Measurements from ENCODE around the gene NR1H2. TPM values are rescaled to one million over a fixed set of nuclear protein-coding genes. Genes with fewer than 3 reads are reported as not detected.

The NR1H2 gene
- total and polyA plus RNA-seq, 9 donors = 19.2 to 24.8 (median 22.1) TPM

- Histone ChIP-seq H3K27me3 (ENCODE audit: control insufficient read depth, insufficient read depth, low read length) (no peaks in the 10 kb centered on the region), H3K36me3 (ENCODE audit: control insufficient read depth, insufficient read depth, low read length) (peaks cover 38% of the 10 kb centered on the region), H3K27ac (ENCODE audit: low read length) (no peak overlapping the region), H3K4me3 (ENCODE audit: low read length) (no peak overlapping the region), H3K4me1 (ENCODE audit: control insufficient read depth, insufficient read depth, low read length) (no peaks in the 10 kb centered on the region), H3K9me3 (replicated peaks; ENCODE audit: control insufficient read depth, low read depth, low read length) (no peaks in the 10 kb centered on the region)
- no peak for DNase-seq
- 92% methylated on average over 45 of the region's 48 CpGs for WGBS (ENCODE audit: insufficient coverage)
Measured at GRCh38 chr19:50401605-50402450, 25.6 kb downstream of the NR1H2 start.

GRCh38 chr19:50402544-50403301 is 26.5 kb downstream of the NR1H2 start:
- H3K27ac ChIP-seq (ENCODE audit: low read length) = no peak overlapping the region
- no peaks in the 10 kb centered on the region for H3K27me3 ChIP-seq (ENCODE audit: control insufficient read depth, insufficient read depth, low read length)
- DNase-seq = no peak
- 96% methylated on average over 41 of the region's 41 CpGs for WGBS (ENCODE audit: insufficient coverage)
- no peak overlapping the region for H3K4me3 ChIP-seq (ENCODE audit: low read length)
- H3K9me3 ChIP-seq (replicated peaks; ENCODE audit: control insufficient read depth, low read depth, low read length) = no peaks in the 10 kb centered on the region
- H3K4me1 ChIP-seq (ENCODE audit: control insufficient read depth, insufficient read depth, low read length) = no peaks in the 10 kb centered on the region
- peaks cover 42% of the 10 kb centered on the region for H3K36me3 ChIP-seq (ENCODE audit: control insufficient read depth, insufficient read depth, low read length)

GRCh38 chr19:50406156-50406820 is 30.0 kb downstream of the NR1H2 start:
- no peaks in the 10 kb centered on the region for H3K9me3 ChIP-seq (replicated peaks; ENCODE audit: control insufficient read depth, low read depth, low read length)
- no peak overlapping the region for H3K27ac ChIP-seq (ENCODE audit: low read length)
- no peak overlapping the region for H3K4me3 ChIP-seq (ENCODE audit: low read length)
- no peaks in the 10 kb centered on the region for H3K4me1 ChIP-seq (ENCODE audit: control insufficient read depth, insufficient read depth, low read length)
- no peaks in the 10 kb centered on the region for H3K27me3 ChIP-seq (ENCODE audit: control insufficient read depth, insufficient read depth, low read length)
- DNase-seq = no peak
- peaks cover 58% of the 10 kb centered on the region for H3K36me3 ChIP-seq (ENCODE audit: control insufficient read depth, insufficient read depth, low read length)
- 87% methylated on average over 22 of the region's 22 CpGs for WGBS (ENCODE audit: insufficient coverage)

- no peak overlapping the region for H3K27ac ChIP-seq (ENCODE audit: low read length)
- WGBS (ENCODE audit: insufficient coverage) = 94% methylated on average over 19 of the region's 19 CpGs
- H3K27me3 ChIP-seq (ENCODE audit: control insufficient read depth, insufficient read depth, low read length) = no peaks in the 10 kb centered on the region
- H3K4me1 ChIP-seq (ENCODE audit: control insufficient read depth, insufficient read depth, low read length) = no peaks in the 10 kb centered on the region
- H3K4me3 ChIP-seq (ENCODE audit: low read length) = no peak overlapping the region
- peaks cover 57% of the 10 kb centered on the region for H3K36me3 ChIP-seq (ENCODE audit: control insufficient read depth, insufficient read depth, low read length)
- H3K9me3 ChIP-seq (replicated peaks; ENCODE audit: control insufficient read depth, low read depth, low read length) = no peaks in the 10 kb centered on the region
- DNase-seq = no peak
Measured at GRCh38 chr19:50406829-50407228, 30.6 kb downstream of the NR1H2 start.

- H3K27ac ChIP-seq (ENCODE audit: low read length) = no peak overlapping the region
- no peaks in the 10 kb centered on the region for H3K27me3 ChIP-seq (ENCODE audit: control insufficient read depth, insufficient read depth, low read length)
- H3K36me3 ChIP-seq (ENCODE audit: control insufficient read depth, insufficient read depth, low read length) = peaks cover 42% of the 10 kb centered on the region
- H3K4me1 ChIP-seq (ENCODE audit: control insufficient read depth, insufficient read depth, low read length) = no peaks in the 10 kb centered on the region
- WGBS (ENCODE audit: insufficient coverage) = 94% methylated on average over 17 of the region's 17 CpGs
- no peak overlapping the region for H3K4me3 ChIP-seq (ENCODE audit: low read length)
- H3K9me3 ChIP-seq (replicated peaks; ENCODE audit: control insufficient read depth, low read depth, low read length) = no peaks in the 10 kb centered on the region
- DNase-seq = no peak
Measured at GRCh38 chr19:50409347-50409746, 33.1 kb downstream of the NR1H2 start.

GRCh38 chr19:50410109-50410508 is 33.9 kb downstream of the NR1H2 start:
- Histone ChIP-seq H3K27ac (ENCODE audit: low read length) (no peak overlapping the region), H3K4me3 (ENCODE audit: low read length) (no peak overlapping the region), H3K4me1 (ENCODE audit: control insufficient read depth, insufficient read depth, low read length) (peaks cover 3% of the 10 kb centered on the region), H3K9me3 (replicated peaks; ENCODE audit: control insufficient read depth, low read depth, low read length) (no peaks in the 10 kb centered on the region), H3K27me3 (ENCODE audit: control insufficient read depth, insufficient read depth, low read length) (no peaks in the 10 kb centered on the region), H3K36me3 (ENCODE audit: control insufficient read depth, insufficient read depth, low read length) (peaks cover 41% of the 10 kb centered on the region)
- WGBS (ENCODE audit: insufficient coverage) = 80% methylated on average over 7 of the region's 10 CpGs
- no peak for DNase-seq

- DNase-seq = no peak
- no CpG with 5 or more reads among the region's 2 CpGs for WGBS (ENCODE audit: insufficient coverage)
- Histone ChIP-seq H3K4me1 (ENCODE audit: control insufficient read depth, insufficient read depth, low read length) (peaks cover 3% of the 10 kb centered on the region), H3K27ac (ENCODE audit: low read length) (no peak overlapping the region), H3K9me3 (replicated peaks; ENCODE audit: control insufficient read depth, low read depth, low read length) (no peaks in the 10 kb centered on the region), H3K4me3 (ENCODE audit: low read length) (no peak overlapping the region), H3K27me3 (ENCODE audit: control insufficient read depth, insufficient read depth, low read length) (peaks cover 4% of the 10 kb centered on the region), H3K36me3 (ENCODE audit: control insufficient read depth, insufficient read depth, low read length) (peaks cover 25% of the 10 kb centered on the region)
Measured at GRCh38 chr19:50412419-50412818, 36.2 kb downstream of the NR1H2 start.

GRCh38 chr19:50413096-50413495 is 36.8 kb downstream of the NR1H2 start:
- WGBS (ENCODE audit: insufficient coverage) = 83% methylated on average over 10 of the region's 13 CpGs

GRCh38 chr19:50413531-50413930 is 37.3 kb downstream of the NR1H2 start:
- Histone ChIP-seq H3K27ac (ENCODE audit: low read length) (no peak overlapping the region), H3K27me3 (ENCODE audit: control insufficient read depth, insufficient read depth, low read length) (peaks cover 13% of the 10 kb centered on the region), H3K36me3 (ENCODE audit: control insufficient read depth, insufficient read depth, low read length) (peaks cover 25% of the 10 kb centered on the region), H3K9me3 (replicated peaks; ENCODE audit: control insufficient read depth, low read depth, low read length) (no peaks in the 10 kb centered on the region), H3K4me1 (ENCODE audit: control insufficient read depth, insufficient read depth, low read length) (peaks cover 7% of the 10 kb centered on the region), H3K4me3 (ENCODE audit: low read length) (no peak overlapping the region)
- 93% methylated on average over 21 of the region's 21 CpGs for WGBS (ENCODE audit: insufficient coverage)
- DNase-seq = no peak

More at GRCh38 chr19:50413096-50413495, 36.8 kb downstream of the NR1H2 start:
- no peak for DNase-seq
- H3K9me3 ChIP-seq (replicated peaks; ENCODE audit: control insufficient read depth, low read depth, low read length) = no peaks in the 10 kb centered on the region
- no peak overlapping the region for H3K27ac ChIP-seq (ENCODE audit: low read length)
- peaks cover 25% of the 10 kb centered on the region for H3K36me3 ChIP-seq (ENCODE audit: control insufficient read depth, insufficient read depth, low read length)
- H3K4me1 ChIP-seq (ENCODE audit: control insufficient read depth, insufficient read depth, low read length) = peaks cover 3% of the 10 kb centered on the region
- no peak overlapping the region for H3K4me3 ChIP-seq (ENCODE audit: low read length)
- H3K27me3 ChIP-seq (ENCODE audit: control insufficient read depth, insufficient read depth, low read length) = peaks cover 9% of the 10 kb centered on the region
